Small intestine (tissue), 7 donors: ENCODE data around the gene MICU1. TPM values are rescaled to one million over a fixed set of nuclear protein-coding genes. Genes with fewer than 3 reads are reported as not detected.
"Not testable (repeated sequence)": the region's sequence is repeated elsewhere in the genome, so short reads cannot be mapped to it uniquely, and the experiment has no call there.

Experiments used
- DNase-seq, 2 donors: peaks; one replicate each; pipeline versions ENCODE4 v3.0.0 to v3.0.0-alpha.2; 2013
- FAIRE-seq: peaks from 2 replicates; lab custom pipeline; 2012; peaks lifted over from hg19 to GRCh38; lab: Jason Lieb, UNC
- H3K27ac ChIP-seq, 3 donors: one replicate each; pipeline ENCODE4 v1.5.1; 2013; ENCODE audit warnings: low read length in 2 of 3, mild to moderate bottlenecking in 2 of 3, control low read depth in 1 of 3, inconsistent platforms in 1 of 3, low read depth in 1 of 3, moderate library complexity in 1 of 3
- H3K27me3 ChIP-seq, 3 donors: one replicate each; pipeline ENCODE4 v1.6.1; 2013; ENCODE audit warnings: low read length in 3 of 3, inconsistent platforms in 1 of 3; ENCODE audit not compliant: control insufficient read depth in 3 of 3, insufficient read depth in 3 of 3
- H3K36me3 ChIP-seq, 3 donors: one replicate each; pipeline ENCODE4 v1.6.1; 2013; ENCODE audit warnings: low read length in 3 of 3, inconsistent platforms in 1 of 3, low read depth in 1 of 3, mild to moderate bottlenecking in 1 of 3, moderate library complexity in 1 of 3; ENCODE audit not compliant: control insufficient read depth in 3 of 3, insufficient read depth in 2 of 3
- H3K4me1 ChIP-seq, 3 donors: one replicate each; pipeline ENCODE4 v1.6.1; 2013; ENCODE audit warnings: low read length in 2 of 3, inconsistent platforms in 1 of 3, low read depth in 1 of 3, mild to moderate bottlenecking in 1 of 3, moderate library complexity in 1 of 3; ENCODE audit not compliant: control insufficient read depth in 3 of 3, insufficient read depth in 2 of 3
- H3K4me3 ChIP-seq, 3 donors: one replicate each; pipeline ENCODE4 v1.5.1; 2013; ENCODE audit warnings: low read length in 3 of 3, control low read depth in 1 of 3, inconsistent platforms in 1 of 3, low read depth in 1 of 3, mild to moderate bottlenecking in 1 of 3, moderate library complexity in 1 of 3
- H3K9me3 ChIP-seq, 2 donors: one replicate each; pipeline ENCODE4 v1.6.1; 2013; ENCODE audit warnings: low read depth in 1 of 2, low read length in 1 of 2; ENCODE audit not compliant: control insufficient read depth in 2 of 2, insufficient read depth in 1 of 2
- WGBS, 3 donors: extraction: QIAGEN DNeasy Blood & Tissue Kit; methylation state at CpG; one replicate each; pipeline ENCODE4 v1.1.7; 2013; 5-methylcytosine and 5-hydroxymethylcytosine counted together
- polyA plus RNA-seq, 4 donors: library from polyadenylated mRNA; stranded (reverse) in 3 of 4; unstranded in 1 of 4; fragments of 200-250 nt in 3 of 4; fragments of 120-200 nt in 1 of 4; gene quantifications; one replicate each; pipeline versions ENCODE4 v1.2.1 to v1.2.3, GENCODE V29; 2013
- donor health status: healthy with polysubstance abuse.
- donor health status: control.
- donor health status: control.
- donor health status: Bipolar disorder and iron deficiency.
- donor health status: healthy.

The MICU1 gene
- polyA plus RNA-seq, 4 donors = 32.5 to 64.1 (median 45.1) TPM

GRCh38 chr10:72545546-72545945 is 80.3 kb downstream of the MICU1 start:
- Histone ChIP-seq H3K9me3 (peaks cover 0 to 22% of the 10 kb centered on the region in 2 donors), H3K4me3 (no peak overlapping the region), H3K27ac (no peak overlapping the region), H3K4me1 (no peaks in the 10 kb centered on the region), H3K27me3 (no peaks in the 10 kb centered on the region), H3K36me3 (peaks cover 9 to 40% (median 15%) of the 10 kb centered on the region in 3 donors)
- no peak for DNase-seq
- FAIRE-seq = no peak
- WGBS, 3 donors = 90 to 100% (median 100%) methylated on average over 1 of the region's 1 CpG

DNA sequence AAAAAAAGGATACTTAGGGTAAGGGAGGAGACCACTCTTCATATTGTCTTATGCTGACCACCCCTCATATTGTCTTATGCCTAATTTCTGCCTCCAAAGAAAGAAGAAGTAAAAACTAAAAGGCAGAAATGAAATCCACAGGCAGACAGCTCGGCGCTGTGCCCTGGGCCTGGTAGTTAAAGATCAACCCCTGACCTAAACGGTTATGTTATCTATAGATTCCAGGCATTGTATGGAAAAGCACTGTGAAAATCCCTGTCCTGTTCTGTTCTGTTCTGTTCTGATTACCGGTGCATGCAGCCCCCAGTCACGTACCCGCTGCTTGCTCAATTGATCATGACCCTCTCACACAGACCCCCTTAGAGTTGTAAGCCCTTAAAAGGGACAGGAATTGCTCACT is 82.0 kb downstream of the MICU1 start:
- DNase-seq, H3K27ac ChIP-seq, H3K4me1 ChIP-seq, FAIRE-seq, H3K27me3 ChIP-seq, H3K4me3 ChIP-seq: not testable (repeated sequence)
- H3K9me3 ChIP-seq = peaks cover 0 to 22% of the 10 kb centered on the region in 2 donors
- peaks cover 9 to 31% (median 13%) of the 10 kb centered on the region in 3 donors for H3K36me3 ChIP-seq
- 88 to 93% (median 90%) methylated on average over 6 of the region's 6 CpGs for WGBS, 3 donors

DNA sequence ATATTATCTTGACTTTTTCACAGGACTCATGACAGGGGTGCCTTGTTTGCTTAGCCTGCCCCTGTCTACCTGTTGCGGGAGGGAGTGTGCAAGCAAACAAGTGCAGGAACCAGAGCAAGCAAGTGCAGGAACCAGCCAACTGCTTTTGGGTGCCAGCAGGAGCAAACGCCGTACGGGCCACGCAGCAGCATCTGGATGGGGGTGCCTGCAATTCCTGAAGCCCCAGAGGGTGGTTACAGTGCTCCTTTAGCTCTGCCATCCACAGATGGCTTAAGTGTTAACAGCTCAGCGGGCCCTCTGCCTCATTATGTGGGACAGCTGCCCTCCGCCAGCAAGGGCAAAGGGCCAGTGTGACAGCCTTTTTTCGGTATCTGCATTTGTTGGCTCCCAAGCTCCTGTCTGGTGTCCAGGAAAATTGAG is 83.5 kb downstream of the MICU1 start:
- WGBS, 3 donors = 95 to 97% (median 97%) methylated on average over 8 of the region's 8 CpGs
- Histone ChIP-seq H3K27me3 (no peaks in the 10 kb centered on the region), H3K4me1 (no peaks in the 10 kb centered on the region), H3K4me3 (no peak overlapping the region), H3K36me3 (peaks cover 5 to 27% (median 13%) of the 10 kb centered on the region in 3 donors), H3K9me3 (peaks cover 0 to 22% of the 10 kb centered on the region in 2 donors), H3K27ac (no peak overlapping the region)
- DNase-seq (no peak), FAIRE-seq (no peak)

DNA sequence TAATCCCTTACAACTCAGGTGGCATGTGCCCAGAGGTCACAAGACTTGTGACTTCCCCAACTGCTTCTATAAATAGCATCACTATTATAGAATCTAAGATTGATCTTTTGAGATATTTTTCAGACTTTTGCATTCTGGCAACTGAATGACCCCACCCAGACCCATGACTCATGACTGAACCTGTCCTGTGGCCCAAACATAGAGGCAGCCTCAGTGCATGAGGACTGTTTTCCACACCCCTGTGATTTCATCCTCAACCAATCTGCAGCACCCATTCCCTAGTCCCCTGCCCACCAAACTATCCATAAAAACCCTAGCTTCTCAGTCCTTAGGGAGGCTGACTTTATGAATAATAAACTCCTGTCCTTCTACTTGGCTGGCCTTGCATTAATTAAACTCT is 84.5 kb downstream of the MICU1 start:
- Histone ChIP-seq H3K4me1 (no peaks in the 10 kb centered on the region), H3K4me3 (no peak overlapping the region), H3K36me3 (peaks cover 2 to 21% (median 13%) of the 10 kb centered on the region in 3 donors), H3K9me3 (peaks cover 0 to 22% of the 10 kb centered on the region in 2 donors), H3K27me3 (no peaks in the 10 kb centered on the region), H3K27ac (no peak overlapping the region)
- FAIRE-seq (no peak), DNase-seq (no peak)

GRCh38 chr10:72540193-72540807 is 85.6 kb downstream of the MICU1 start:
- Histone ChIP-seq H3K27ac (no peak overlapping the region), H3K4me3 (no peak overlapping the region), H3K36me3 (peaks cover 2 to 21% (median 13%) of the 10 kb centered on the region in 3 donors), H3K27me3 (no peaks in the 10 kb centered on the region), H3K4me1 (no peaks in the 10 kb centered on the region), H3K9me3 (peaks cover 0 to 22% of the 10 kb centered on the region in 2 donors)
- DNase-seq = no peak
- 89 to 97% (median 96%) methylated on average over 2 of the region's 2 CpGs for WGBS, 3 donors
- no peak for FAIRE-seq

DNA sequence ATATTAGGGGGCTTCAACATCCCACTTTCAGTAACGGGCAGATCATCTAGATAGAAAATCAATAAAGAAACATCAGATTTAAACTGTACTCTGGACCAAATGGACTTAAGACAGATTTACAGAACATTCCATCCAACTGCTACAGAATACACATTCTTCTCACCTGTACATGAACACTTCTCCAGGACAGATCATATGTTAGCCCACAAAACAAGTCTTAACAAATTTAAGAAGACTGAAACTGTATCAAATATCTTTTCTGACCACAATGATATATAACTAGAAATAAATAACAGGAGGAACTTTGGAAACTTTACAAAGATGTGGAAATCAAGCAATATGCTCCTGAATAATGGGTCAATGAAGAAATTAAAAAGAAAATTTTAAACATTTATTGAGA is 86.7 kb downstream of the MICU1 start:
- WGBS, 3 donors = 83 to 96% (median 93%) methylated on average over 1 of the region's 1 CpG
- no peak for DNase-seq
- H3K9me3 ChIP-seq = peaks cover 0 to 22% of the 10 kb centered on the region in 2 donors
- no peaks in the 10 kb centered on the region for H3K27me3 ChIP-seq
- FAIRE-seq = no peak
- H3K27ac ChIP-seq = no peak overlapping the region
- no peak overlapping the region for H3K4me3 ChIP-seq
- H3K36me3 ChIP-seq = peaks cover 2 to 20% (median 13%) of the 10 kb centered on the region in 3 donors
- H3K4me1 ChIP-seq = no peaks in the 10 kb centered on the region

DNA sequence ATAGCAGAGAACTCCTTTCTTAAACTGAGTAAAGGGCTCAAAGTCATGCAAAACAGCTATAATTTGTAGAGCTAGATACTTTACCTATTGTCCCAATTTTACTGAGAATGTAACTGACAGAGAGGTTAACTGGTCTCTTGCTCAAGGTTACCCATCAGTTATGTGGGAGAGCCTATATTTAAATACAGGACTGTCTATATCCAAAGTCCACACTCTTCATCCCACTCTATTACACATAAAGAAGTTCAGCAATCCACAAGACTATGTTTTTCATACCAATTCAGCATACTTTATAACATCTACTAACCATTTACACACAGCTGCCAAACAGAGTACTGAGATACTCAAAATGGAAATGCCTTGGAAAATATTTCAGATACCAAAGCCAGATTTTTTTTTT is 100.2 kb downstream of the MICU1 start:
- H3K27ac ChIP-seq = peak overlapping the region in 1 of 3 donors; percentile 52
- peaks cover 0 to 4% (median 0%) of the 10 kb centered on the region in 3 donors for H3K36me3 ChIP-seq
- FAIRE-seq = no peak
- peaks cover 0 to 14% (median 0%) of the 10 kb centered on the region in 3 donors for H3K4me1 ChIP-seq
- no peaks in the 10 kb centered on the region for H3K9me3 ChIP-seq
- no peak overlapping the region for H3K4me3 ChIP-seq
- H3K27me3 ChIP-seq = no peaks in the 10 kb centered on the region
- DNase-seq = no peak

DNA sequence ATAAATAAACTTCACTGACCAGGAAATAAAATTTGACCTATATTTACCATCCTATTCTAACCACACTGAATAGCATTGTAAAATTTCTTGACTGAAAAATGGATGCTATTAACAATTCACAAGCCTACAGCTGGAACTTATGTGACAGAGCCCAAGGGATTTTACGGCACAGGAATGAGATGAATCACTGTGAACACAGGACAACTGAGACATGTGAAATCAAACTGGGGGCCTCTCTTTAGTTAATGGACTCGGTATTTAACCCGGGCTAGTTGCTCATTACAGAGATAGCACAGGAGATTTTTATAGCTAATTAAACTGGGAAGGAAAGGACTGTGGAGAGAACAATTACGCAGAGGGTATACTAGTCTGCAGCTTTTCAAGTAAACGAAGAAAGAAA is 100.6 kb downstream of the MICU1 start:
- H3K4me1 ChIP-seq = peaks cover 0 to 14% (median 0%) of the 10 kb centered on the region in 3 donors
- H3K9me3 ChIP-seq = no peaks in the 10 kb centered on the region
- peak overlapping the region in 2 of 3 donors; percentile 11 to 52 for H3K27ac ChIP-seq
- WGBS, 3 donors = 39 to 53% (median 50%) methylated on average over 5 of the region's 5 CpGs
- no peak overlapping the region for H3K4me3 ChIP-seq
- FAIRE-seq (no peak), DNase-seq (peak; percentile 50 to 73)
- H3K27me3 ChIP-seq = no peaks in the 10 kb centered on the region
- peaks cover 0 to 4% (median 0%) of the 10 kb centered on the region in 3 donors for H3K36me3 ChIP-seq
